ENCODE results near the gene PRR29.
A peak's percentile ranks its signal among the peaks of the same experiment; 100 is the strongest.
"Not testable (repeated sequence)": the region's sequence is repeated elsewhere in the genome, so short reads cannot be mapped to it uniquely, and the experiment has no call there.

The PRR29 gene

GRCh38 chr17:63974594-63975192 lies 23.5 kb upstream of the PRR29 start:
- DNase-seq (ENCODE audit: low read depth in 2 of 2): no peak

GRCh38 chr17:63975541-63976092 lies 22.5 kb upstream of the PRR29 start:
- DNase-seq (ENCODE audit: low read depth in 2 of 2): no peak

- no peak for DNase-seq (ENCODE audit: low read depth in 2 of 2)
These were observed 21.4 kb upstream of the PRR29 start for GRCh38 chr17:63976702-63977101.

GRCh38 chr17:63978272-63979200 lies 19.6 kb upstream of the PRR29 start:
- no peak for DNase-seq (ENCODE audit: low read depth in 2 of 2)

GRCh38 chr17:63982641-63983040 lies 15.5 kb upstream of the PRR29 start:
- not testable (repeated sequence) for DNase-seq (ENCODE audit: low read depth in 2 of 2)

GRCh38 chr17:63983320-63983719 lies 14.8 kb upstream of the PRR29 start:
- DNase-seq (ENCODE audit: low read depth in 2 of 2): no peak

GRCh38 chr17:63984236-63984635 lies 13.9 kb upstream of the PRR29 start:
- no peak for DNase-seq (ENCODE audit: low read depth in 2 of 2)

- peak; percentile 25 to 43 for DNase-seq (ENCODE audit: low read depth in 2 of 2)
These were observed 13.3 kb upstream of the PRR29 start for GRCh38 chr17:63984651-63985386.

- no peak for DNase-seq (ENCODE audit: low read depth in 2 of 2)
These were observed 12.6 kb upstream of the PRR29 start for GRCh38 chr17:63985387-63986140.

GRCh38 chr17:63986821-63987220 lies 11.3 kb upstream of the PRR29 start:
- DNase-seq (ENCODE audit: low read depth in 2 of 2): no peak

- DNase-seq (ENCODE audit: low read depth in 2 of 2): no peak
These were observed 10.7 kb upstream of the PRR29 start for GRCh38 chr17:63987221-63988126.

- DNase-seq (ENCODE audit: low read depth in 2 of 2): no peak
These were observed 10.0 kb upstream of the PRR29 start for GRCh38 chr17:63988127-63988478.

GRCh38 chr17:63988741-63989621 lies 9.2 kb upstream of the PRR29 start:
- DNase-seq (ENCODE audit: low read depth in 2 of 2): no peak

- no peak for DNase-seq (ENCODE audit: low read depth in 2 of 2)
These were observed 8.4 kb upstream of the PRR29 start for GRCh38 chr17:63989622-63990345.

GRCh38 chr17:63991611-63992010 lies 6.5 kb upstream of the PRR29 start:
- DNase-seq (ENCODE audit: low read depth in 2 of 2): no peak

- no peak for DNase-seq (ENCODE audit: low read depth in 2 of 2)
These were observed 4.7 kb upstream of the PRR29 start for GRCh38 chr17:63993368-63993985.

GRCh38 chr17:63995626-63996025 lies 2.5 kb upstream of the PRR29 start:
- no peak for DNase-seq (ENCODE audit: low read depth in 2 of 2)

- DNase-seq (ENCODE audit: low read depth in 2 of 2): no peak
These were observed 1.5 kb upstream of the PRR29 start for GRCh38 chr17:63996430-63997182.

All from activated CD8-positive, alpha-beta memory T cell treated with anti-CD3 and anti-CD28 coated beads for 4 hours (primary cell).